GM23248 (cell line): ENCODE measurements around the gene KRT3.

Experiments used
- EZH2 ChIP-seq: fragments of 200-600 bp; sonication (generic); IDR thresholded peaks from 2 replicates; pipeline ENCODE4 v1.6.1; 2018; ENCODE audit warnings: antibody characterized with exemption, mild to moderate bottlenecking; ENCODE audit not compliant: insufficient read depth, poor library complexity, severe bottlenecking
- EZH2phosphoT487 ChIP-seq: fragments of 200-600 bp; sonication (generic); IDR thresholded peaks from 2 replicates; pipeline ENCODE4 v1.6.1; 2018; ENCODE audit warnings: antibody characterized with exemption, moderate library complexity, mild to moderate bottlenecking, low read depth; ENCODE audit not compliant: insufficient read depth

DNA sequence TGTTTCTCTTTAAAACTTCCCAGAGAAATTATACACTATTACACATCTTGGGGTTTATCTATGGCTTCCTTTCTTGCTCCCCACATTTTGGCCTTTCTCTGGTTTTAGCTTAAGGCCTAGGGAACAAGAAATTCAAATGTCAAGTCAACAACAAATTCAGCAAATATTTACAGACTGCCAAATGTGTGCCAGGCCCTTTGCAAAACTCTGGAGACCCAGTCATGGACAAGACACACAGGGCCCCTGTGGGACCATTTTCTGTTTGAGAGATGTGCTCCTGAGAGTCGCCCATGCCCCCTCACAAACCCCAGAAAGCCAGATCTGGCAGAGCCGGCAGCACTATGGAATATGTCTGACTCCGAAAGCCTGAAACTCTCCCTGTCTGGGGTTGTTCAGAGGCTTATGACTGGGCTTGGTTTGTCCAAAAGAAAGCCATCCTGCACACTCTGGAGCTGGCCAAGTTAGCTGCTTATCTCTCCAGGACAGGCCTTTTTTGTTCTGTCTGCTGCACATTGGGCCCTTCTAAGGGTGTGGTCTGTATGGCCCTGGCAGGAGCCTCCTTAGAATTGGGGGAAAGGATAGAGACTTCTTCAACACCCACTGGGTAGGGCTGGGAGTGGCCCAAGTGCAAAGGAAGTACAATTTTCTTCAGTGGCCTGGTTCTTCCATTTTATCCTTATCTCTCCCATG is 1.1 kb upstream of the KRT3 start:
- TF ChIP-seq EZH2, result no peak
- TF ChIP-seq EZH2phosphoT487, result no peak
